KOPT-K1 (cell line): ENCODE data around the gene KIF2A.

Source experiments
- H3K27ac ChIP-seq: fragments of 200-600 bp; sonication (generic); 2 replicates; pipeline ENCODE4 v1.5.1; 2016; ENCODE audit warnings: antibody characterized with exemption, mild to moderate bottlenecking, low read depth, low read length; ENCODE audit not compliant: poor library complexity, severe bottlenecking
- H3K36me3 ChIP-seq: fragments of 200-600 bp; sonication (generic); 2 replicates; pipeline ENCODE4 v1.5.1; 2017; ENCODE audit warnings: antibody characterized with exemption, mild to moderate bottlenecking, low read length, moderate library complexity; ENCODE audit not compliant: insufficient read depth
- H3K9me3 ChIP-seq: fragments of 200-600 bp; sonication (generic); 2 replicates; pipeline ENCODE4 v1.5.1; 2017; ENCODE audit warnings: antibody characterized with exemption, low read length, mild to moderate bottlenecking; ENCODE audit not compliant: insufficient read depth, poor library complexity, severe bottlenecking

The KIF2A gene

GRCh38 chr5:62419609-62420008 lies 113.6 kb downstream of the KIF2A start:
- Histone ChIP-seq H3K36me3 (peaks cover 19% of the 10 kb centered on the region; the same call in 1 of the 2 replicates), H3K27ac (no peak overlapping the region), H3K9me3 (no peaks in the 10 kb centered on the region)

- H3K27ac ChIP-seq, result no peak overlapping the region
- H3K36me3 ChIP-seq, result peaks cover 15% of the 10 kb centered on the region; the same call in 1 of the 2 replicates
- no peaks in the 10 kb centered on the region for H3K9me3 ChIP-seq
Observed at GRCh38 chr5:62421414-62421813, 115.4 kb downstream of the KIF2A start.

GRCh38 chr5:62424763-62425162 lies 118.8 kb downstream of the KIF2A start:
- Histone ChIP-seq H3K9me3 (no peaks in the 10 kb centered on the region), H3K36me3 (no peaks in the 10 kb centered on the region; the same call in 1 of the 2 replicates), H3K27ac (no peak overlapping the region)

GRCh38 chr5:62431735-62432620 lies 126.0 kb downstream of the KIF2A start:
- no peaks in the 10 kb centered on the region for H3K9me3 ChIP-seq
- H3K36me3 ChIP-seq, result no peaks in the 10 kb centered on the region; the same call in none of the 2 replicates
- H3K27ac ChIP-seq, result no peak overlapping the region

GRCh38 chr5:62432621-62433064 lies 126.6 kb downstream of the KIF2A start:
- Histone ChIP-seq H3K27ac (no peak overlapping the region), H3K36me3 (no peaks in the 10 kb centered on the region; the same call in none of the 2 replicates), H3K9me3 (no peaks in the 10 kb centered on the region)
